NCI-H1694 (cell line): Measurements from ENCODE around the gene FAM53B.
A peak's percentile ranks its signal among the peaks of the same experiment; 100 is the strongest.

ENCODE experiments used
- DNase-seq: peaks from one replicate; lab custom pipeline; 2025; lab: John Stamatoyannopoulos, UW

FAM53B gene

DNA sequence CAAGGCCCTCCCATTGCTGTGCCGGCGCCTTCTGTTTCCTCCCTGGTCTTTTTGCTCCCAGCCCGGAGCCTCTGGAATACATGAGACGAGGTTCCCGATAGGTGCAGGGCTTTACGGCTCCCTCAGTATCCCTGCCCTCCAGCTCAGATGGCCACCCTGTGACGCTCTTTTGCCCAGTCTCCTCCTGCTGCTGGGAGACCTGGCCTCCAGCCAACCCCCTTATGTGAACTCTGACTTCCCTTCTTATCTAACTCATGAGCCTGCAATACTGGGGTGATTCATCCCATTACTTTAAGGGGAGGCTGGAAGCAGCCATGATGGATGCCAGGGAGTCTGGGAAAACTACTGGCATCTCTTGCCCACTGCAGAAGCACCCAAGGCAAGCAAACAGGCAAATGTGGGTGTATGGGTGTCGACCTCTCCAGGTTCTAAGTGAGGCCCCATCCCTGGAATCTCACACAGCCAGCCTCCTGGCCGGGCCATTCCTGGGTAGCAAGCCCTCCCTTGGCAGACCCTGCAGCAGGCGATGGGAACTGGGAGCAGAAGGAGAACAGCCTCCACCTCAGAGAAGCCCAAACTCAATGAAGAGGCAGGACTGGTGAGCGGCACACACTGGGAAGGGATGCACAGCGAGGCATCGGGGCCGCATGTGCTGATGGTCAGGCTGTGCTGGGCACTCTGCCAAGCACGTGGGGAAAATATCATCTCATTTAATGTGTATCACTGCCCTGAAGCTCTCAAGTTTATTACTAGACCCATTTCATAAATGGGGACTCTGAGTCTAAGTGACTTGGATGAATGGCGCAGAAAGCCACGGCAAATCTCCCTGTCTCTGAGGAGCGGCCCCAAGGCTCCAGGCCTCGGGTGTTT, 97.5 kb downstream of the FAM53B start:
- DNase-seq, result no peak

DNA sequence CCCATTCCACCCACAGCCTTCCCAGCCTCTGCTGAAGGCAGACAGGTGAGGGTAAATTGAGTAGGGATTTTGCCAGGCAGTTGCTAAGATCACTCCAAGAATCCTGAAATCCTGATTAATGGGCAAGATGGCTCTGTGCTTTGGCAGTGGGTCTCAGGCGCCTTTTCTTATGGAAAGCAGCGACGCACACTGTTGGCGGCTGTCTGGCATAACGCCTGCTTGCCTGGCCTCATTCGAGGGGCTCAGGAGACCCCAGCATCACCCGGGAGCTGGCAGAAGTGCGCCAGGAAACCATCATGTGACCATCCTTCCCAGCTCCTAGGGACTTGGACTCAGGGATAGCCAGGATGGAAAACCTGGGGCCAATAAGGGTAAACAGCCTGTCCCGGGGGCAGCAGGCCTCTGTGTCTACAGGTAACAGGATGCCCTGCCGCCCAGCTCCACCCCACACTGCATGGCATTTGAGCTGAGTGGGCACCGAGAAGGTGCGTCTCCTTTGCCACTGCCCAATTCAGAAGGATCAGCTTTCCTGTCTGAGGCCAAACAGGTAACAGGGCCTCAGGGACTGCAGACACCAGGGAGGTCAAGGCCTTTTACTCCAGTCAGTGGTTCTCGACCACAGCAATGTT, 98.6 kb downstream of the FAM53B start:
- DNase-seq, result no peak

DNA sequence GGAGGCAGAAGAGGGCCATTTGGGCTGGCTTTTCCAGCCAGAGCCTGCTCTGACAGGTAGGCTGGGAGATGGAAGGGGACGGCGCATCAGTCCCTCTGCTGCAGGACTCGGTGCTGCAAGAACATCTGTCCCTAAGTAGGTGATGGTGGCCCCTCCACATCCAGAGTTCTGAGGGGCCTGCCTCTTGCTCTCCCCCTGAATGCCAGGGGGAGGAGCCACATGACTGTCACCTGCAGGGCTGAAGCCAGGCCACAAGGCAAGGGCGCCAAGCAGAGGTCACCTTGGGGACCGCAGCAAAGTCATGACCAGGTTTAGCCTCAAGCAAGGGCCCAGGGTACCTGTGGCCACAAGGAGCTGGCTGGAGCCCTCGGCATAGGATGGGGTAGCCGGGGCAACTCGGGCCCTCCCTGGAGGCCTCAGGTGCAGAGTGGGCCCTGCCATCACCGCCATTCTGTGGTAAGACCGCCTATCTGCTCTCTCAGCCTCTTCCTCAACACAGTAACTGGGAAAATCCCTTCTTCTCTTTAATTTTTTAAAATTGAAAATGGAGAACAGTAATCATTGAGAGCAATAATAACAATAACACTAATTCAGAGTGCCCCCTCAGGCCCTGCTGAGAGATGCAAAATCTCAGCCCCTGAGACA, 99.3 kb downstream of the FAM53B start:
- DNase-seq, result no peak

DNA sequence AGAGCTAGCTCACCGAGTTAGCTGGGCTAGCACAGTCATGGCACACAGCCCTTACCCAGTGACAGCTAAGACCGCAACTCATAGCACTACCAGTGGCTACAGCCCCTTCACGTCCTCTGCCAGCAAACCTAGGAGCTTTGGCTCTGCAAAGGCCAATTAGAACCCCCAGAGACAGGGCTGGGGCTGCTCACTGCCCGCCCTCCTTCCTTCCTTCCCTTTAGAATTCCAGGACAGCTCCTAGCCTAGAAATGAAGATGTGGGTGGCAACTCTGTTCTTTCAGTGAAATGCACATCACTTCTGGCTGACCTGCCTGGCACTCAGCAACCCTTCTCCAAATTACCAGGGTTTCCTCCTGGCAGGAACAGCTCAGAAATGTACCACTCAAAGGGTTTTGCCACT, 99.9 kb downstream of the FAM53B start:
- no peak for DNase-seq

DNA sequence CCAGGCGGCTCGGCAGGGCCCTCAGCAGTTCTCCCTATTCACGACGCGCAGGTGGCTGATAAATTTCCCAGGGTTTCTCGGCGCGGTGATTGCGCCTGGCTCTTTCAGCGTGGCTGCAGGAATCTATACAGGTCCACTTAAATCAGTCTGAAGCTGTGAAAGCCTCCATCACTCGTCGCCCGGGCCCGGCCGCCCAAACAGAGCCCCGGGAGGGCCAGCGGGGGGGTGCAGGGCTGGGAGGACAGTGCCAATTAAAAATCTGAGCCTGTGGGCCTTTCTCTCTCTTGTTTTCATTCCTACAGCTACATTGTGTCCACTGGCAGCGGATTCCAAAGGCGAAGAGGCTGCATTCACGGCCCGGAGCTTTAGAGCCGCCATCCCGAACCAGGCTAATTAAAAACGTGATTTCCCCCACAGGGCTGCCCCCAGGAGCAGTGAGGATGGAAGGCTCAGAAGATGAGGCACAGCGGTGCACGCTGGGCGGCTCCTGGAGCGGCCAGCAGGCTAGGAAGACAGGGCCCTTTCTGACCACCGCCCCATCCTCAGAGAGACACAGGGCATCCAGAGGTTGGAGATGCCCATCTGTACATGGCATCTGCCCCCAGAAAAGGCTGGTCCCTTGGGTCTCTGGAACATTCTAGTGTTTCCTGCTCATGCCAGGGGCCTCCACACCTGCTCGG, 100.7 kb downstream of the FAM53B start:
- no peak for DNase-seq

DNA sequence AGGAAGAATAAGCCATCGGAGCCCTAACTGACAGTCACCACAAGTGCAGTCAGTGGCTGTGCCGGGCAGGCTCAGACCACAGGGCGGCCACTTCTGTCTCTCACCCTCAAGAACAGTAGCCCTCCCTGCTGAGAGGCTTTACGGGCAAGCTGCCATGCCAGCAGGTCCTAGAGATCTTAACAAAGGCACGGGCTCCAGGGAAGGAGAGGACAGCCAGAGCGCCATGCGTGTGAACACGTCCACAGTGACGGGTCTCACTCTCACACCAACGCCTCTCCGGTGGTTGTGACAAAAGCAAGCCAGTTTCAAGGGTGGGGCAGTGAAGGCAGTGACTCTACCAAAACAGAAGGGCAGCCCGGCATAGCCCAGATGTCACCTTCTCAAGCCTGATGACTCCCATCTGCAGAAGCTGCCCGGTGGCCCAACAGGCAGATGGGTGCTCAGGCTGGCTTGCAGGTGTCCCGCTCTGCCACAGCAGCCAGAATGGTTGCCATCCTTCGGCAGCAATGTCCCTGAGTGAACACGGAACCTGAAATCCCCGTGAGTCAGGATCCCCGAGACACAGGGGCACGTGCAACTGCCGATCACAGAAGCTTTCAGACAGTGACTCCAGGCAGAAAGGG, 102.0 kb downstream of the FAM53B start:
- no peak for DNase-seq

DNA sequence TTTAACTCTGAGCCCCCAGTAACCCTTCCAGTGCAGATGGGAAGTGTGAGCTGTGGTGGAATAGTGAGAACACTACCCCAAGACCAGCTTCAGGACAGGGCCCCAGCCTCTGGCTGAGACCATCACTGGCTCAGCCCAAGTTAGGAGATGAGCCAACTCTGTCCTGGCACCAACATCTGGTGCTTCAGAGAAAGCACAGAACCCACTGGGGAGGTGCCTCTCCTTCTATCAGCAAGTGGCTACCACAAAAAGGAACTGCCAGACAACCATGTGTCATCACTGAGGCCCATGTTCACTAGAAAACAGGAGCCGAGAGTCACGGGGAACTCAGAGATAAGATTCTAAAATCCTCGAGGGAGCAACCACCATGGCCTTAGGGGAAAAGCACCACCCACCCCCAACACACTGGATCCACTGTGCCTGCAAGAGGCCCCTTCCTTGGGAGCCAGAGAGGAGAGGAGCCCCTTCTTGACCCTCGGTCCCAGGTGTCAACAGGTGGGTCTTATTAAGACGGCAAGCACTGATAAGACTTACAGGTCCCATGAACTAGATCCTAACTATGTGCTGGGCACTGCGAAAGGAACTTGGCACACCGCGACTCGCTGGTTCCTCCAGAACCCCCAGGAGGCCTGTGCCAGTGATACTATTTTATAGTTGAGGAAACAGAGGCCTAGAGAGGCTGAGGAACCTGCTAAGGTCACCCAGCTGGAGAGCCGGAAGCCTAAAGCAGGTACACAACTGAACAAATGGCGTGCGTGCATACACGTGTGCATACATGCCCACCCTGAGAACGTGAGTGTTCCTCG, 102.7 kb downstream of the FAM53B start:
- no peak for DNase-seq

DNA sequence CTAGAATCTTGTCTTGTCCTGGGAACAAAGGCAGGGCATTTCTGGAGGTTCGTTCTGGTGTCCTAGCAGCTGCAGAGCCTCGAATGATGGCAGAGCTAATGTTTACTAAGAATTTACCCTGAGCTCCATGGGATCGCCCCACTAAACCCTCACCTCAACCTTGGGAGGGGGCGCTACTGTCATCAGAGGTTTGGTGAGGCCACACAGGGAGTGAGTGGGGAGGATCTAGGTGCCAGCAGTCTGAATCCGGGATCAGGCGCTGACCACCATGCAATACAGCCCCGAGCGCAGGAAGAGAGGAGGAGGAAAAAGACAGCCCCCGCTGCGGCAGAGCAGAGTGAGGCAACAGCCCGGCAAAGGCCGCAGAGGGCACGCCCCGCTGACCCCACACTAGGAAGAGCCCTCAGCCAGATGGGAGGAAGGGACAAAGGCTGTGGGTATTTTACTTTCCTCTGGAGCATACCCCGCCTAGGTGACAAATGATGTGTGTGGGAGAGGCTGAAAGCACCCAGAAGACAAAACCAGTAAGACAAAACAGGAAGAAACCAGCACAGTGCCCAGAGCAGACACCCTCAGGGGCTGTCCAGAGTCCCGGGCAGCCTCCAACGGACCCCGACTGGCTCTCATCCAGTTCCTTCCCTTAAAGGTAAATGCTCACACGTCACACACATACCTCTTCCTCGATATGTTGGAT, 103.5 kb downstream of the FAM53B start:
- no peak for DNase-seq

DNA sequence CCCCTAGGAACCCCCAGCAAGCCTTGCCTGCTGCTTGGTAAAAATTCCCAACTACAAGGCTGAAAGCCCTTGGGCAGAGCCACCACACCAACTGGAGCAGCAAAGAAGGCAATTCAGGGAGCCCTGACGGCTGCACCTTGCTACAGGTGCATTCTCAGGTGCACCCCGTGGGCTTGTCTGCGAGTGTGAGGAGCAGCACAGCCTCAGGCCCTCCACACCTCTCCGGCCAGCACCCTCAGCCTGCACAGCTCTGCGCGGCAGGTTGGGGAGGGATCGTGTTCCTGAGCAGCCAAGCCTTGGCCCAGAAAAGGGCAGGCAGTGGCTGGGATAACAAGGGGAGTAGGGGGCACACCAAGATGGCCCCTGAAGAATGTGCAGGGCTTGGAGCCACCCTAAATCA, 104.1 kb downstream of the FAM53B start:
- no peak for DNase-seq

DNA sequence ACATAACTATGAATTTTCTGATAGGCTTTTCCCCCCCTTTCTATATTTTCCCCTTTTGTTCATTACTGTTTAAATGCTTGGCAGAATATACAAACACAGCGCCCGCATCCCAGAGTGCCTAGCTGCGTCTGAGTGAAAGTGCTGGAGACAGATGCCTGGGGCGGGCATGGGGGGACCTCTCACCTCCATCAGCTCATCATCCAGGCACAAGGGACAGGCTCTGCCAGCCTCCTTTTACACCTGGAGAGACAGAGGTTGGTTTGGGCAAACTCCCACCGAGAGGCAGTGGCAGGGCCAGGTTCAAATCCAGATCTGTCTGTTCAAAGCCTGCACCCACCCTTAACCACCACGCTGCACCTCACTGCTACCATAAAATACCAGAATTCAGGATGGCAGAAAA, 104.5 kb downstream of the FAM53B start:
- DNase-seq, result no peak

DNA sequence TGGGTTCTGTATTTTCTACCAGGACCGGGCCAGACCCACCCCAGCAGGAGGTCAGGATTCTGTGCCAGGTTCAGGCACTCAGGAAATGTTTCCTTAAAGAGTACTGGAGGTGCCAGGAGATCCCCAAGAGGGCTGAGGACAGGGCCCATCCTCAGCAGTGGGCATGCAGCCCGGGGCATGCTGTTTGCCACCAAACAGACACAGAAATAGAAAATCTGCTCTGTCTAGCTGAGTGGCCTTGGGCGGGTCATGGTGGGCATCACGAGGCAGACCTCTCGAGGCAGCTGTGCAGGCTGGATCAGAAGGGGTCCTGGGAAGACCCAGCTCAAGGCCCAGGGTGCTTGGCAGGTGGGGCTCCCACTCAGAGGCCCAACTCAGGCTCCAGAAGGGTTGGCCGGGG, 105.0 kb downstream of the FAM53B start:
- no peak for DNase-seq

DNA sequence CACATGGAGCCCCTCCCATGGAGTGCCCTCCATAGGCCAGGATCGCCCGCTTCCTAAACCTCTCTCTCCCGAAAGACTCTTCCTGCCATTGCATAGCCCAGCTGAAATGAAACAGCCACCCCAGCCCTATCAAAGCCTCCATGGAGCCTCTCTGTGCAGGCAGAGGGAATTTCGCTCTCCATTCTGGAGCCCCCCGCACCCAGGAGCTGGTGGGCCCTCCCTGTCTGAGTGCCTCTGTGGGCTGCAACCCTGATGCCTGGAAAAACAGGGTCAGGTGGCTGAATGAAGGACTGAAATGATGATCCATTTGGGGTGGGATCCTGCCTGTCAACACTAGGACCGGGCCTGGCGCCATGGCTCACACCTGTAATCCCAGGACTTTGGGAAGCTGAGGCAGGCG, 106.4 kb downstream of the FAM53B start:
- DNase-seq, result no peak

DNA sequence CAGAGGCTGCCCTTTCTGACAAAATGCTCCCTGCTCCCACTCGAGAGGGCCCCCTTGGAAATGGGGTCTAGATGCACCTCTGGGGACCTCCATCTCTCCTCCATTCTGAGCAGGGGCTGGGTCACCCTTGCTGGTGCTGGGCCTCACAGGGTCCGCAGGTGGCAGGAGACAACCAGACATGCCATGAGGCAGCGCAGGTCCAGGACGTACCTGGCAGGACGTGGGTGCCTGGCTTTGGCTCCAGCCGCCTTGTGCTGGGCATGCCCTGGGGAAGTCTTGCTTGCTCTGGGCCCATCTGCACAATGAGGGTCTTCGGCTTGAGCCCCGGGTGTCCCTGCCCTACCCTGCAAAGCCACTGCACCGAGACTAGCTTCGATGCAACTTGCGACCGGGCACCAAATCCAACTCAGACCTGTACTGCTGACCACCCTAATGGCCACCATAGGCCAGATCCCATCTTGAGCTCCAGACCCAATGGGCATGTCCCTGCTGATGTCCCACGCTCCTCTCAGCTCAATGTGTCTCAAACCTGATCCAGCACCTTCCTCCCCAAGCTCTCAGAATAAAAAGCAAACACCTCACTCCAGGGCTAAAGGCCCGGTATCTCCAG, 107.0 kb downstream of the FAM53B start:
- DNase-seq, result no peak

DNA sequence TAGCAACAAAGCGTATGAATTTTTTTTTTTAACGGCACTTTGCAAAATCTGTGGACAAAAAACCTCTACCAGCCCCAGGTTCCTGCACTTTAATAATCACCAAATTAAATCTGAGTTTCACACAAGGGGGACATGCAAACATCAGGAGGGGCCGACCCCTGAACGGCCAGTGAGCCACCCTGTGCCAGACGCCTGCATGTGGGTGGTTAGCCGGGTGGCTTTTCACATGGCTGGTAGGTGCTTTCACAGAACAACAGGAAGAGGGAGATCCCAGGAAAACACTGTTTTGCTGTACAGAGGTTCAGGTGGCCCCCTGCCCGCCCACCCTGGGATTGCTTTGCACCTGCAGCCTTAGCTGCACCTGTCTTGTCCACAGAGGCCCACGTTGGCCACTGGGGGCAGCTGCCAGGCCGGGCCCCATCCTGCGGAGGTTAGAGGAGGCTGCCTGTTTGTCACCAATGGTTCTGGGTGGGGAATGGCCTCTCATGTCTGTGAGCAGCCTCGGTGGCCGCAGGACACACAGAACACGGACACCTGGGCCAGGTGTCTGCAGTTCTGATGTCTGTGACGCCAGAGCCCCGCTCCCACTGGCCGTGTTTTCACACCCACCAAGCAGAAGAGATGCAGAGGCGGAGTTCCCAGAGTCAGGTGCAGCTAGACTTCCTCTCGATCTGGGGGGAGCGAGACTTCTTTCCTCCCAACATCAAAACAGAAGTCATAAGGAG, 107.7 kb downstream of the FAM53B start:
- DNase-seq, result no peak

DNA sequence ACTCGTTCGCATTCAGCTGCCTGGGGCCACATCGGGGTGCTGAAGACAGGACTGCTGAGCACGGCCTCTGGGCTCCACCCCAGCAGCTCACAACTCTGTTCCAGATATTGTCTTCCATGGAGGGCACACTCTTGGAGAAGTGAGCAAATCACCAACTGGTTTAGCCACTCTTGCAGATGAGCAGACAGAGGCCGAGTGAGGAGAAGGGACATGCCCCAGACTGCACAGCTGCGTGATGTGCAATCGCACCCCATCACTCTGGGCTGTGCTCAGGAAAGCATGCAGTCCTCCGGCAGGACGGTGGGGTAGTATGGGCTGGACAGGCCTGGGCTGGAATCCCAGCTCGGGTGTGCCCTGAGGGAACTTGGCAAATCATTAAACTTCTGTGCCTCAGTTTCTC, 111.6 kb downstream of the FAM53B start:
- no peak for DNase-seq

DNA sequence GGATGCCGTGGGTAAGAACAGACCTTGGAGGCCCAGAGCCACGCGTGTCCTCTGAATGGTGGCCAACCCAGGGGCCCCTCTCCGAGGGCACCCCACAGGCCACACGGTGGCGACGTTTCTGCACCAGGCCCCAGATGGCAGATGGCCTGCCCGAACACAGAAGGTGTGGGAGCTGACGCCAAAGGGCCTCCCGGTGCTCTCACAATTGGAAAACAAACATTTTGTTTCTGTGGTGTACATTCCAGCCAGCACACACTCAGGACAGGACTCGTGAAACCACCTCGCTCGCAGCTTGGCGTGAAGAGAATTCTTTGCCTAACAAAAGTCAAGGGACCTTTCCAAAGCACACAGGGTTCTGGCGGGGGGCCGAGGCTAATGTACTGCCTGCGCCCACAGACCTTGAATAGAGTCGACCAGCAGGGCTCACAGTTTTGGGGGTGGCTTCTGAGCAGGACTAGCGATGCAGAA, 112.1 kb downstream of the FAM53B start:
- peak; percentile 13 for DNase-seq

DNA sequence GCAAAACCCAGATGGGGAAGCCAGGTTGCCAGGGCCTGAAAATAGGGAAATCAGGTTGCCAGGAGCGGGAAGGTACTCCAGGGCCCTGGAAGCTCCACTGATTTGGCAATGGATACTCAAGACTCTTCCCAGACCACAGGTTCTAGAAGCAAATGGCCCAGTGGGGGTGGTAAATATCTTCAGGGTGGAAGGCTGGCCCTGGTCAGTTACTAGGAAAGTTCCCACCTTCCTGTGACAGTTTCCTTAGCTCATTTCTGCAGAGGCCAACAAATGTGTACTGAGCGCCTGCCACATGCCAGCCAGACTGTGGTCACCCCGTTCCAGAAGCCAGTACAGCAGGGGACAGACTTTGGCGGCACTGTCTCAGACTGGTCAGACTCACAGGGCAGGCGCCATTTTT, 113.6 kb downstream of the FAM53B start:
- no peak for DNase-seq

DNA sequence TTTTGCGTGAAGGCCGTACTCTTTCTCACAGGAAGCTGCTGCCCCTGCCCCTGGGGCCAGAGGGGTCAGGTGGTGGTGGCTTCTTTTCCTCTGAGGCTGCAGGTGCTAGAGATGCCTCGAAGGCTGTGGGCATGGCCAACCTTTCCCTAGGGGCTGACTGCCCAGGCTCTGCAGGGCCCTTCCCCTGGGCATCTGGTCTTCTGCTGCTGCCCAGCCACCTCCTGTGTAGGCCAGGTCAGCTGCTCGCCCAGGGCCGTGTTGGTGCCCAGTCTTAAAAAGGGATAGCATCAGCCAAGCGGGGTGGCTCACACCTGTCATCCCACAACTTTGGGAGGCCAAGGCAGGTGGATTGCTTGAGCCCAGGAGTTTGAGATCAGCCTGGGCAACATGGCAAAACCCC, 114.3 kb downstream of the FAM53B start:
- DNase-seq, result no peak

DNA sequence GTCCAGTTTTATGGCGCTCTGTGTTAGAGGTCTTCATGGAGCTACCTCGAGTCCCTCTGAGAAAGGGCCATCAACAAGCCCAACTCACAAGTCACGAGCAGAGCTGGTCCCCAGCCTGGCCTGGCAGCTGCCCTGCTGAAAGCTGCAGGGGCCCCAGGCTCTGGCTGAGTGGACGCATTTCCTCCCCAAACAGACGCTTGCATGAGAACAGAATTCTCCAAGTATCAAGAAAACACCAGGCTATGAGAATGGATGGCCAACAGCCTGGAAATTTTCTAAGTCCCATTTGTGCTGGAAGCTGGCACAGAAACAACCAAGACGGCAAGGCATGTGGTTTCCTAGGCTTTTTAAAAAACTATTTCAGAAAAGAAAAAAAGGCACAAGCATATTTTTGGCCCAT, 114.8 kb downstream of the FAM53B start:
- DNase-seq, result no peak

DNA sequence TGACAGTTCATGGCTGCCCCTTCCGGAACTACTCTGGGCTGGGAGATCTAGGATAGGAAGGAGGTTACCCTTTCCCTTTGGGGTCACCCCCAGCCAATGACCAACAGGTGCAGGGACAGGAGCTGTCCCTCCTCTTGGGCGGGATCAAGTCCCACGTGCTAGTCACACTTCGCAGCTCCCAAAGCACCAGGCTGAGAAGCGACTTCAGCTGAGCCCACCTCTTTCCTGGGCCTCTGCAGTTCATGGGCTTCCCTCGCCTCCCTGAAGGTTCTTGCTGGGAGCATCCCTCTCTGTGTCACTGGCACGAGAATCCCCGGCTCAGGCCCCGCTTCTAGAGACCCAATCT, 115.5 kb downstream of the FAM53B start:
- no peak for DNase-seq
